Measurements from ENCODE around the gene LIPN.
A peak's percentile ranks its signal among the peaks of the same experiment; 100 is the strongest.
"Not testable (repeated sequence)": the region's sequence is repeated elsewhere in the genome, so short reads cannot be mapped to it uniquely, and the experiment has no call there.

The LIPN gene

GRCh38 chr10:88759366-88760101 lies at the start of gene LIPN:
TSS of gene LIPN (plus strand) at chr10:88760020. CDS start at chr10:88761406, 1,386 bp downstream.
- DNase-seq (ENCODE audit: low read depth, low spot score) = no peak

GRCh38 chr10:88715517-88715916 lies 44.3 kb upstream of the LIPN start:
- no peak for DNase-seq (ENCODE audit: low read depth, low spot score)

GRCh38 chr10:88721392-88721791 lies 38.4 kb upstream of the LIPN start:
- DNase-seq (ENCODE audit: low read depth, low spot score) = no peak

- no peak for DNase-seq (ENCODE audit: low read depth, low spot score)
These were observed 34.0 kb upstream of the LIPN start for GRCh38 chr10:88725798-88726197.

GRCh38 chr10:88728107-88728763 lies 31.6 kb upstream of the LIPN start:
- DNase-seq (ENCODE audit: low read depth, low spot score) = no peak

GRCh38 chr10:88730864-88731263 lies 29.0 kb upstream of the LIPN start:
- no peak for DNase-seq (ENCODE audit: low read depth, low spot score)

- DNase-seq (ENCODE audit: low read depth, low spot score) = no peak
These were observed 28.5 kb upstream of the LIPN start for GRCh38 chr10:88731296-88731695.

GRCh38 chr10:88733215-88733614 lies 26.6 kb upstream of the LIPN start:
- no peak for DNase-seq (ENCODE audit: low read depth, low spot score)

GRCh38 chr10:88735661-88736060 lies 24.2 kb upstream of the LIPN start:
- no peak for DNase-seq (ENCODE audit: low read depth, low spot score)

- DNase-seq (ENCODE audit: low read depth, low spot score) = not testable (repeated sequence)
These were observed 17.9 kb upstream of the LIPN start for GRCh38 chr10:88741921-88742320.

- DNase-seq (ENCODE audit: low read depth, low spot score) = no peak
These were observed 17.4 kb upstream of the LIPN start for GRCh38 chr10:88742448-88742847.

- no peak for DNase-seq (ENCODE audit: low read depth, low spot score)
These were observed 15.8 kb upstream of the LIPN start for GRCh38 chr10:88744002-88744401.

- DNase-seq (ENCODE audit: low read depth, low spot score) = no peak
These were observed 14.2 kb upstream of the LIPN start for GRCh38 chr10:88745633-88746032.

GRCh38 chr10:88754287-88754686 lies 5.5 kb upstream of the LIPN start:
- DNase-seq (ENCODE audit: low read depth, low spot score) = peak; percentile 29

- DNase-seq (ENCODE audit: low read depth, low spot score) = no peak
These were observed 4.1 kb upstream of the LIPN start for GRCh38 chr10:88755753-88756152.

- DNase-seq (ENCODE audit: low read depth, low spot score) = no peak
These were observed 3.2 kb upstream of the LIPN start for GRCh38 chr10:88756660-88757059.

GRCh38 chr10:88762906-88763305 lies 3.1 kb downstream of the LIPN start:
- no peak for DNase-seq (ENCODE audit: low read depth, low spot score)

GRCh38 chr10:88763441-88763840 lies 3.6 kb downstream of the LIPN start:
- DNase-seq (ENCODE audit: low read depth, low spot score) = no peak

- DNase-seq (ENCODE audit: low read depth, low spot score) = no peak
These were observed 4.3 kb downstream of the LIPN start for GRCh38 chr10:88764110-88764509.

- DNase-seq (ENCODE audit: low read depth, low spot score) = no peak
These were observed 6.0 kb downstream of the LIPN start for GRCh38 chr10:88765816-88766215.

GRCh38 chr10:88769384-88769783 lies 9.6 kb downstream of the LIPN start:
- DNase-seq (ENCODE audit: low read depth, low spot score) = no peak

GRCh38 chr10:88781206-88781605 lies 21.4 kb downstream of the LIPN start:
- DNase-seq (ENCODE audit: low read depth, low spot score) = no peak

- no peak for DNase-seq (ENCODE audit: low read depth, low spot score)
These were observed 22.4 kb downstream of the LIPN start for GRCh38 chr10:88782222-88782621.
